K562 (cell line): Measurements from ENCODE around the gene SON. TPM values are rescaled to one million over a fixed set of nuclear protein-coding genes. Genes with fewer than 3 reads are reported as not detected.

Source experiments
- FOXA1 ChIP-seq: fragments of 450-650 bp; IDR thresholded peaks from 2 replicates; pipeline ENCODE4 v1.6.1; 2016; ENCODE audit warnings: mild to moderate bottlenecking, borderline replicate concordance
- POU5F1 ChIP-seq: fragments of 150-350 bp; IDR thresholded peaks from 2 replicates; pipeline ENCODE4 v1.6.1; 2014; ENCODE audit warnings: borderline replicate concordance, low read length, low read depth, mild to moderate bottlenecking; ENCODE audit not compliant: partially characterized antibody
- PREB ChIP-seq: sonication (generic); formaldehyde crosslinking; IDR thresholded peaks from 2 replicates; pipeline ENCODE4 v1.8.1; 2023; ENCODE audit warnings: mild to moderate bottlenecking, missing genetic modification reagents
- RBM34 ChIP-seq: fragments of 200-400 bp; formaldehyde crosslinking; IDR thresholded peaks from 2 replicates; pipeline ENCODE4 v1.6.1; 2018; ENCODE audit warnings: low read length, borderline replicate concordance; ENCODE audit not compliant: insufficient read depth
- ZNF217 ChIP-seq: sonication (generic); formaldehyde crosslinking; IDR thresholded peaks from 2 replicates; pipeline ENCODE4 v1.8.0; 2022; ENCODE audit warnings: mild to moderate bottlenecking, missing genetic modification reagents
- polyA plus RNA-seq, 8 experiments: library from polyadenylated mRNA; depleted of rRNA in 4 of 8; stranded (reverse) in 5 of 8; unstranded in 3 of 8; fragments of >200 nt; fragmentation: Nextera tagmentation in 2 of 8; fragmentation: Illumina TruSeq in 1 of 8; extraction: Ambion mirVana in 2 of 8; extraction: Trizol in 1 of 8; gene quantifications; 2 replicates each; pipeline versions ENCODE4 v1.2.1 to v1.2.3, GENCODE V29; 2011 to 2014; ENCODE audit warnings: inconsistent platforms in 1 of 8, missing spikeins in 1 of 8
- total RNA-seq, 7 experiments: library from RNA; depleted of rRNA in 6 of 7; stranded (reverse); fragments of >200 nt in 6 of 7; fragmentation: Illumina TruSeq in 2 of 7; extraction: Trizol in 2 of 7; gene quantifications; 2 replicates each; pipeline versions ENCODE4 v1.2.1 to v1.2.3, GENCODE V29; 2011 to 2021; ENCODE audit warnings: low replicate concordance in 1 of 7
- TF ChIP-seq, protein P1 (sequence below), 2 experiments: fragments of 450-650 bp in 1 of 2; IDR thresholded peaks; 2 replicates each; pipeline ENCODE4 v1.6.1; 2011 to 2017; ENCODE audit warnings: low read depth in 2 of 2, antibody characterized with exemption in 1 of 2, borderline replicate concordance in 1 of 2, low read length in 1 of 2, mild to moderate bottlenecking in 1 of 2, mixed read lengths in 1 of 2; ENCODE audit not compliant: control insufficient read depth in 1 of 2
- TF ChIP-seq, protein P2 (sequence below), 2 experiments: fragments of 450-650 bp; IDR thresholded peaks; 2 replicates each; pipeline ENCODE4 v1.6.1; 2018; ENCODE audit warnings: mild to moderate bottlenecking in 2 of 2, low read depth in 1 of 2; ENCODE audit not compliant: partially characterized antibody in 2 of 2

The SON gene
- total and polyA plus RNA-seq, 9 of the 15 experiments (the other 6 are each of a cell fraction or from before 2014, with no cell fraction given): 105 to 742 (median 187) TPM

DNA sequence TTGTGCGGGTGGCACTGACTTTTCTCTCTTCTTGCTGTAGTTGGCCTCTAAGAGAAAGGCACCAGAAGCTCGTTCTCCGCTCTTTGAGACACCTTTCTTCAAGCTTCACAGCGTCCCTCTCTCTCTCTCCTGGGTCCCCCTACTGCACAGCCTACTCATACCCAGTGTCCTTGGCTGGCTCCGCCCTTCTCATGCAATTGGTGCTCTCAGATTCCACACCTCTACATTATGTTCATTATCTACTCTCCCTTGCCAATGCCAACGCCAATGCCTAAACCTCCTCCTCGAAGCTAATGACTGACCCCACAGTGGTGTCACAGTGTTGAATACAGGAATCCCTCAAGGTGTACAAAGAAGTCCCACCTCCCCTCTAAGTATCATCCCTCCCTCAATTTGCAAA is 46.5 kb upstream of the SON start (continued):
- TF ChIP-seq, protein P1, sequence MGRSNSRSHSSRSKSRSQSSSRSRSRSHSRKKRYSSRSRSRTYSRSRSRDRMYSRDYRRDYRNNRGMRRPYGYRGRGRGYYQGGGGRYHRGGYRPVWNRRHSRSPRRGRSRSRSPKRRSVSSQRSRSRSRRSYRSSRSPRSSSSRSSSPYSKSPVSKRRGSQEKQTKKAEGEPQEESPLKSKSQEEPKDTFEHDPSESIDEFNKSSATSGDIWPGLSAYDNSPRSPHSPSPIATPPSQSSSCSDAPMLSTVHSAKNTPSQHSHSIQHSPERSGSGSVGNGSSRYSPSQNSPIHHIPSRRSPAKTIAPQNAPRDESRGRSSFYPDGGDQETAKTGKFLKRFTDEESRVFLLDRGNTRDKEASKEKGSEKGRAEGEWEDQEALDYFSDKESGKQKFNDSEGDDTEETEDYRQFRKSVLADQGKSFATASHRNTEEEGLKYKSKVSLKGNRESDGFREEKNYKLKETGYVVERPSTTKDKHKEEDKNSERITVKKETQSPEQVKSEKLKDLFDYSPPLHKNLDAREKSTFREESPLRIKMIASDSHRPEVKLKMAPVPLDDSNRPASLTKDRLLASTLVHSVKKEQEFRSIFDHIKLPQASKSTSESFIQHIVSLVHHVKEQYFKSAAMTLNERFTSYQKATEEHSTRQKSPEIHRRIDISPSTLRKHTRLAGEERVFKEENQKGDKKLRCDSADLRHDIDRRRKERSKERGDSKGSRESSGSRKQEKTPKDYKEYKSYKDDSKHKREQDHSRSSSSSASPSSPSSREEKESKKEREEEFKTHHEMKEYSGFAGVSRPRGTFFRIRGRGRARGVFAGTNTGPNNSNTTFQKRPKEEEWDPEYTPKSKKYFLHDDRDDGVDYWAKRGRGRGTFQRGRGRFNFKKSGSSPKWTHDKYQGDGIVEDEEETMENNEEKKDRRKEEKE (IDR thresholded peaks at IDR 0.05; ENCODE audit: borderline replicate concordance in 1 of 2, control insufficient read depth in 1 of 2, low read depth in 2 of 2, low read length in 1 of 2): no peak
- TF ChIP-seq PREB (CRISPR knock-in tag) (no peak), ZNF217 (CRISPR knock-in tag) (no peak), POU5F1 (no peak), RBM34 (no peak), FOXA1 (no peak)
- TF ChIP-seq, protein P2, sequence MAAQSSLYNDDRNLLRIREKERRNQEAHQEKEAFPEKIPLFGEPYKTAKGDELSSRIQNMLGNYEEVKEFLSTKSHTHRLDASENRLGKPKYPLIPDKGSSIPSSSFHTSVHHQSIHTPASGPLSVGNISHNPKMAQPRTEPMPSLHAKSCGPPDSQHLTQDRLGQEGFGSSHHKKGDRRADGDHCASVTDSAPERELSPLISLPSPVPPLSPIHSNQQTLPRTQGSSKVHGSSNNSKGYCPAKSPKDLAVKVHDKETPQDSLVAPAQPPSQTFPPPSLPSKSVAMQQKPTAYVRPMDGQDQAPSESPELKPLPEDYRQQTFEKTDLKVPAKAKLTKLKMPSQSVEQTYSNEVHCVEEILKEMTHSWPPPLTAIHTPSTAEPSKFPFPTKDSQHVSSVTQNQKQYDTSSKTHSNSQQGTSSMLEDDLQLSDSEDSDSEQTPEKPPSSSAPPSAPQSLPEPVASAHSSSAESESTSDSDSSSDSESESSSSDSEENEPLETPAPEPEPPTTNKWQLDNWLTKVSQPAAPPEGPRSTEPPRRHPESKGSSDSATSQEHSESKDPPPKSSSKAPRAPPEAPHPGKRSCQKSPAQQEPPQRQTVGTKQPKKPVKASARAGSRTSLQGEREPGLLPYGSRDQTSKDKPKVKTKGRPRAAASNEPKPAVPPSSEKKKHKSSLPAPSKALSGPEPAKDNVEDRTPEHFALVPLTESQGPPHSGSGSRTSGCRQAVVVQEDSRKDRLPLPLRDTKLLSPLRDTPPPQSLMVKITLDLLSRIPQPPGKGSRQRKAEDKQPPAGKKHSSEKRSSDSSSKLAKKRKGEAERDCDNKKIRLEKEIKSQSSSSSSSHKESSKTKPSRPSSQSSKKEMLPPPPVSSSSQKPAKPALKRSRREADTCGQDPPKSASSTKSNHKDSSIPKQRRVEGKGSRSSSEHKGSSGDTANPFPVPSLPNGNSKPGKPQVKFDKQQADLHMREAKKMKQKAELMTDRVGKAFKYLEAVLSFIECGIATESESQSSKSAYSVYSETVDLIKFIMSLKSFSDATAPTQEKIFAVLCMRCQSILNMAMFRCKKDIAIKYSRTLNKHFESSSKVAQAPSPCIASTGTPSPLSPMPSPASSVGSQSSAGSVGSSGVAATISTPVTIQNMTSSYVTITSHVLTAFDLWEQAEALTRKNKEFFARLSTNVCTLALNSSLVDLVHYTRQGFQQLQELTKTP (IDR thresholded peaks at IDR 0.05; ENCODE audit: low read depth in 1 of 2, partially characterized antibody in 2 of 2): no peak
